PC-9 (cell line): ENCODE results near the gene BUD31.

Experiments used
- CTCF ChIP-seq: fragments of 200-600 bp; sonication (generic); conservative IDR thresholded peaks from 2 replicates; pipeline ENCODE4 v1.6.1; 2017; ENCODE audit warnings: mixed run types, antibody characterized with exemption, mild to moderate bottlenecking, moderate library complexity
- EZH2 ChIP-seq: fragments of 200-600 bp; sonication (generic); IDR thresholded peaks from 2 replicates; pipeline ENCODE4 v1.8.0; 2017; ENCODE audit warnings: antibody characterized with exemption, low read depth

DNA sequence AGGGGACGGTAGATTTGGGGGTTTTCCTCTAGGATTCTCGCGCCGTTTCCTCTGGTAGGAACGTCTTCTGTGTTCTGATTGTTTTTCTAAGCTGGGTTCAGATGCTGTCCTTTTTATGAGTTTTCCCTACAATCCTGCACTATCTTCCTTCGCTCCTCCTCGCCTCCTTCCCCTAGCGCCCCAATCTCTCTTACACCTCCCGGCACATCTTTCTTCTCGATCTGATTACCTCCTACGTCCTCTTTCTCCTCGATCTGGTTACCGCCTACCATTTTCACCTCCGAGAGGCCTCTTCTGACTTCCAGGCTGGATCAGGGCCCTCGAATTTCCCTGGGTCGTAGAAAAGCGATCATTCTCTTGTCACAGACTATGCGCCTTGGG is 413 bp downstream of the BUD31 start:
- TF ChIP-seq EZH2 (no peak), CTCF (no peak)
